ENCODE data around the gene C11orf97. TPM values are rescaled to one million over a fixed set of nuclear protein-coding genes. Genes with fewer than 3 reads are reported as not detected.
A peak's percentile ranks its signal among the peaks of the same experiment; 100 is the strongest.

The C11orf97 gene
- total and polyA plus RNA-seq, 9 of the 15 experiments (the other 6 are each of a cell fraction or from before 2014, with no cell fraction given), result not detected

- TF ChIP-seq ZBTB33 (CRISPR knock-in tag; IDR thresholded peaks at IDR 0.05), result peak; percentile 43; the same call in 1 of the 2 replicates
- peak; percentile 94 for TF ChIP-seq L3MBTL2 (IDR thresholded peaks at IDR 0.05)
- no peak for TF ChIP-seq KAT8 (IDR thresholded peaks at IDR 0.05; ENCODE audit: low read depth)
- peak; percentile 95 for TF ChIP-seq CXXC5 (CRISPR knock-in tag; IDR thresholded peaks at IDR 0.05)
- no peak for TF ChIP-seq ESRRB (CRISPR knock-in tag; IDR thresholded peaks at IDR 0.05; ENCODE audit: borderline replicate concordance)
- no peak for TF ChIP-seq NR2C2 (CRISPR knock-in tag; IDR thresholded peaks at IDR 0.05)
- TF ChIP-seq NR2C2 (tag; IDR thresholded peaks at IDR 0.05), result peak; percentile 17; the same call in 1 of the 2 replicates
- TF ChIP-seq ZNF511 (CRISPR knock-in tag; IDR thresholded peaks at IDR 0.05), result peak; percentile 27; the same call in 1 of the 2 replicates
- TF ChIP-seq FOXM1 (IDR thresholded peaks at IDR 0.05; ENCODE audit: low read depth), result no peak
- no peak for TF ChIP-seq FOXM1 (CRISPR knock-in tag; IDR thresholded peaks at IDR 0.05; ENCODE audit: low read depth)
- TF ChIP-seq MGA (IDR thresholded peaks at IDR 0.05), result peak; percentile 91
- no peak for TF ChIP-seq NCOA4 (IDR thresholded peaks at IDR 0.05; ENCODE audit: partially characterized antibody)
- TF ChIP-seq YY1 (IDR thresholded peaks at IDR 0.05; ENCODE audit: borderline replicate concordance in 1 of 3, control insufficient read depth in 1 of 3, extremely low read depth in 1 of 3, insufficient read depth in 3 of 3, insufficient read length in 1 of 3, insufficient replicate concordance in 2 of 3, low read depth in 1 of 3, low read length in 2 of 3), result peak in 1 of 3 experiments; percentile 52
- TF ChIP-seq SMARCC2 (IDR thresholded peaks at IDR 0.05; ENCODE audit: low read depth), result no peak
These were observed 55.0 kb downstream of the C11orf97 start, which contains the start of gene PIWIL4 (continued) for GRCh38 chr11:94567181-94567670.
